Measurements from ENCODE around the gene MRE11. TPM values are rescaled to one million over a fixed set of nuclear protein-coding genes. Genes with fewer than 3 reads are reported as not detected.

Gene MRE11
- total and polyA plus RNA-seq, 10 of the 15 experiments (the other 5 are each of a cell fraction or from before 2014, with no cell fraction given): 16.2 to 39.2 (median 26.9) TPM

DNA sequence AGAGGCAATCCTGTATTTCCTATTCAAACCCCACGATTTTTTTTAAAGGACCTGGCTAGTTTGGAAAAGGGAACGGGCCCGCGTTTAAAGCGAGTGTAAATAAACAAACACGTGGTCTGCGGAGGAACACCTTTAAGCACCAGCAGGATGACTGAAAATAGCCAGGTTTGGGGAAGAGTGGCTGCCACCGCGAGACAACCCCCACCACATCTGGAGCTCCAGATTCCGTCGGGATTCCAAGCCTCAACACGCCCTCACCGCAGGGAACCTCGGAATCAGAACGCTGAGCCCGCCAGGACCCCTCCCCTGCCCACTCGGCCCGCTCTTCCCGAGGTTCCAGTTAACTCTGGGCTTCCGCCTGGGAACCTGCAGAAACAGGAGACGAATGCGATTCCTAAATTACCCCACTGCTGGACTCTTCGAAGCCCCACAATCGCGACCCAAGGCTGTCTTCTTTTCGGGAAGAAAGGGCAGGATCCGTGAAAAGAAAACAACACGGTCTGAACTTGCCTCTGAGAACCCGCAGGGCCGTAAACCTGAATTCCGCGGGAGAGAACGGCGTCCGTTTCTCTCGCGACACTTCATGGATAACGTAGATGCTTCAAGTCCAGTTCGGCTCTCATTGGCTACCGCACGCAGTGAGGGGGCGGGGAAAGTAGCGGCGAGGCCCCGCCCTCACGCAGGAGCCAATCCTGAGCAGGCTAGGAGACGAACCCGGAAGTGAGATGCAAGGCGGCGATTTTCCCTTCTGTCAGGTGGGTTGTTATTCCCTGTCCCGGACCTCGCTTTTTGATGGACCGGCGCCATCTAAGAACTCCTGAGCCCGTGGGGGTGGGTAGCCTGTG lies at the start of gene MRE11, which contains the start of gene ANKRD49 (continued):
- TF ChIP-seq, protein P1, sequence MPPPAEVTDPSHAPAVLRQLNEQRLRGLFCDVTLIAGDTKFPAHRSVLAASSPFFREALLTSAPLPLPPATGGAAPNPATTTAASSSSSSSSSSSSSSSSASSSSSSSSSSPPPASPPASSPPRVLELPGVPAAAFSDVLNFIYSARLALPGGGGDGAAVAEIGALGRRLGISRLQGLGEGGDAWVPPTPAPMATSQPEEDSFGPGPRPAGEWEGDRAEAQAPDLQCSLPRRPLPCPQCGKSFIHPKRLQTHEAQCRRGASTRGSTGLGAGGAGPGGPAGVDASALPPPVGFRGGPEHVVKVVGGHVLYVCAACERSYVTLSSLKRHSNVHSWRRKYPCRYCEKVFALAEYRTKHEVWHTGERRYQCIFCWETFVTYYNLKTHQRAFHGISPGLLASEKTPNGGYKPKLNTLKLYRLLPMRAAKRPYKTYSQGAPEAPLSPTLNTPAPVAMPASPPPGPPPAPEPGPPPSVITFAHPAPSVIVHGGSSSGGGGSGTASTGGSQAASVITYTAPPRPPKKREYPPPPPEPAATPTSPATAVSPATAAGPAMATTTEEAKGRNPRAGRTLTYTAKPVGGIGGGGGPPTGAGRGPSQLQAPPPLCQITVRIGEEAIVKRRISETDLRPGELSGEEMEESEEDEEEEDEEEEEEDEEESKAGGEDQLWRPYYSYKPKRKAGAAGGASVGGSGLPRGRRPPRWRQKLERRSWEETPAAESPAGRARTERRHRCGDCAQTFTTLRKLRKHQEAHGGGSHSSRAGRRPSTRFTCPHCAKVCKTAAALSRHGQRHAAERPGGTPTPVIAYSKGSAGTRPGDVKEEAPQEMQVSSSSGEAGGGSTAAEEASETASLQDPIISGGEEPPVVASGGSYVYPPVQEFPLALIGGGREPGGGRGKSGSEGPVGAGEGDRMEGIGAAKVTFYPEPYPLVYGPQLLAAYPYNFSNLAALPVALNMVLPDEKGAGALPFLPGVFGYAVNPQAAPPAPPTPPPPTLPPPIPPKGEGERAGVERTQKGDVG (CRISPR knock-in tag; IDR thresholded peaks at IDR 0.05): no peak
- TF ChIP-seq ZNF384 (IDR thresholded peaks at IDR 0.05; ENCODE audit: borderline replicate concordance, low read depth, low read length) (no peak), SUZ12 (IDR thresholded peaks at IDR 0.05; ENCODE audit: unreplicated experiment) (no peak), TCF7 (IDR thresholded peaks at IDR 0.05; ENCODE audit: borderline replicate concordance) (no peak), NR2C1 (IDR thresholded peaks at IDR 0.05) (no peak), HDAC2 (IDR thresholded peaks at IDR 0.05) (no peak; the same call in 1 of the 2 replicates), NFYA (IDR thresholded peaks at IDR 0.05; ENCODE audit: borderline replicate concordance, low read depth, low read length) (no peak; the same call in 1 of the 2 replicates), TCF12 (IDR thresholded peaks at IDR 0.05; ENCODE audit: low read depth, low read length) (0 out of 2 replicates have a peak, but pooled peaks have one; percentile 40), SMAD1 (IDR thresholded peaks at IDR 0.05; ENCODE audit: low read depth, partially characterized antibody) (no peak), ZNF24 (IDR thresholded peaks at IDR 0.05) (no peak), TCF3 (IDR thresholded peaks at IDR 0.05; ENCODE audit: borderline replicate concordance, insufficient read depth, low read depth, low read length) (no peak), RAD51 (IDR thresholded peaks at IDR 0.05) (peak; percentile 65), STAT3 (IDR thresholded peaks at IDR 0.05; ENCODE audit: low read depth, low read length) (no peak), RUNX3 (IDR thresholded peaks at IDR 0.05; ENCODE audit: low read length) (peak; percentile 17), ATF7 (IDR thresholded peaks at IDR 0.05; ENCODE audit: low read depth) (peak; percentile 55), HDGF (IDR thresholded peaks at IDR 0.05) (0 out of 2 replicates have a peak, but pooled peaks have one; percentile 59), FOS (IDR thresholded peaks at IDR 0.05; ENCODE audit: borderline replicate concordance, extremely low read depth, insufficient read length) (peak; percentile 16)
- TF ChIP-seq, protein P2, sequence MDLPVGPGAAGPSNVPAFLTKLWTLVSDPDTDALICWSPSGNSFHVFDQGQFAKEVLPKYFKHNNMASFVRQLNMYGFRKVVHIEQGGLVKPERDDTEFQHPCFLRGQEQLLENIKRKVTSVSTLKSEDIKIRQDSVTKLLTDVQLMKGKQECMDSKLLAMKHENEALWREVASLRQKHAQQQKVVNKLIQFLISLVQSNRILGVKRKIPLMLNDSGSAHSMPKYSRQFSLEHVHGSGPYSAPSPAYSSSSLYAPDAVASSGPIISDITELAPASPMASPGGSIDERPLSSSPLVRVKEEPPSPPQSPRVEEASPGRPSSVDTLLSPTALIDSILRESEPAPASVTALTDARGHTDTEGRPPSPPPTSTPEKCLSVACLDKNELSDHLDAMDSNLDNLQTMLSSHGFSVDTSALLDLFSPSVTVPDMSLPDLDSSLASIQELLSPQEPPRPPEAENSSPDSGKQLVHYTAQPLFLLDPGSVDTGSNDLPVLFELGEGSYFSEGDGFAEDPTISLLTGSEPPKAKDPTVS (IDR thresholded peaks at IDR 0.05; ENCODE audit: low read depth, low read length): no peak
- TF ChIP-seq, protein P3, sequence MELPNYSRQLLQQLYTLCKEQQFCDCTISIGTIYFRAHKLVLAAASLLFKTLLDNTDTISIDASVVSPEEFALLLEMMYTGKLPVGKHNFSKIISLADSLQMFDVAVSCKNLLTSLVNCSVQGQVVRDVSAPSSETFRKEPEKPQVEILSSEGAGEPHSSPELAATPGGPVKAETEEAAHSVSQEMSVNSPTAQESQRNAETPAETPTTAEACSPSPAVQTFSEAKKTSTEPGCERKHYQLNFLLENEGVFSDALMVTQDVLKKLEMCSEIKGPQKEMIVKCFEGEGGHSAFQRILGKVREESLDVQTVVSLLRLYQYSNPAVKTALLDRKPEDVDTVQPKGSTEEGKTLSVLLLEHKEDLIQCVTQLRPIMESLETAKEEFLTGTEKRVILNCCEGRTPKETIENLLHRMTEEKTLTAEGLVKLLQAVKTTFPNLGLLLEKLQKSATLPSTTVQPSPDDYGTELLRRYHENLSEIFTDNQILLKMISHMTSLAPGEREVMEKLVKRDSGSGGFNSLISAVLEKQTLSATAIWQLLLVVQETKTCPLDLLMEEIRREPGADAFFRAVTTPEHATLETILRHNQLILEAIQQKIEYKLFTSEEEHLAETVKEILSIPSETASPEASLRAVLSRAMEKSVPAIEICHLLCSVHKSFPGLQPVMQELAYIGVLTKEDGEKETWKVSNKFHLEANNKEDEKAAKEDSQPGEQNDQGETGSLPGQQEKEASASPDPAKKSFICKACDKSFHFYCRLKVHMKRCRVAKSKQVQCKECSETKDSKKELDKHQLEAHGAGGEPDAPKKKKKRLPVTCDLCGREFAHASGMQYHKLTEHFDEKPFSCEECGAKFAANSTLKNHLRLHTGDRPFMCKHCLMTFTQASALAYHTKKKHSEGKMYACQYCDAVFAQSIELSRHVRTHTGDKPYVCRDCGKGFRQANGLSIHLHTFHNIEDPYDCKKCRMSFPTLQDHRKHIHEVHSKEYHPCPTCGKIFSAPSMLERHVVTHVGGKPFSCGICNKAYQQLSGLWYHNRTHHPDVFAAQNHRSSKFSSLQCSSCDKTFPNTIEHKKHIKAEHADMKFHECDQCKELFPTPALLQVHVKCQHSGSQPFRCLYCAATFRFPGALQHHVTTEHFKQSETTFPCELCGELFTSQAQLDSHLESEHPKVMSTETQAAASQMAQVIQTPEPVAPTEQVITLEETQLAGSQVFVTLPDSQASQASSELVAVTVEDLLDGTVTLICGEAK (IDR thresholded peaks at IDR 0.05; ENCODE audit: borderline replicate concordance): no peak
- TF ChIP-seq, protein P4, sequence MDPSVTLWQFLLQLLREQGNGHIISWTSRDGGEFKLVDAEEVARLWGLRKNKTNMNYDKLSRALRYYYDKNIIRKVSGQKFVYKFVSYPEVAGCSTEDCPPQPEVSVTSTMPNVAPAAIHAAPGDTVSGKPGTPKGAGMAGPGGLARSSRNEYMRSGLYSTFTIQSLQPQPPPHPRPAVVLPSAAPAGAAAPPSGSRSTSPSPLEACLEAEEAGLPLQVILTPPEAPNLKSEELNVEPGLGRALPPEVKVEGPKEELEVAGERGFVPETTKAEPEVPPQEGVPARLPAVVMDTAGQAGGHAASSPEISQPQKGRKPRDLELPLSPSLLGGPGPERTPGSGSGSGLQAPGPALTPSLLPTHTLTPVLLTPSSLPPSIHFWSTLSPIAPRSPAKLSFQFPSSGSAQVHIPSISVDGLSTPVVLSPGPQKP (IDR thresholded peaks at IDR 0.05; ENCODE audit: low read depth, low read length): no peak
